AG08396 (cell line): Measurements from ENCODE around the gene FAM151B.
A peak's percentile ranks its signal among the peaks of the same experiment; 100 is the strongest.
"Not testable (repeated sequence)": the region's sequence is repeated elsewhere in the genome, so short reads cannot be mapped to it uniquely, and the experiment has no call there.

Experiments
- DNase-seq: peaks from one replicate; pipeline ENCODE4 v3.0.0; 2012; ENCODE audit warnings: low spot score, mixed read lengths

Gene FAM151B

DNA sequence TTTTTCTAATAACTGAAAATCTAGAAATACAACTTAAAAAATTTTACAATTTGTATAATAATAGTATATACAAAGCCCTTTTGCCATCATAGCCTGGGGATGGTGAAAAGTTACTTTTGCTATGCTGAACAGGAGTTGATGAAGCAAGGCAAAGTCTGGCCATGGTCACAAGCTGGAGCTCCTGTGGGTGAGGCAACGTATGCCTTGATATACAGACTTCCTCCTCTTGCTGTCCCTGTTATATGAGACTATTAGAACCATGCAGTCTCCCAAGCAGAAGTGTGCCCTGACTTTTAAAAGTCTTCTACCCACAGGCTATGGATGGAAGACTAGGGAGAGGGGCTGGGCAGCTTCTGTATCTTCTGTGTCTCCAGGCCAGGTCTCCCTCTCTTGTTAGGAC, 15.7 kb downstream of the FAM151B start:
- DNase-seq, result no peak

DNA sequence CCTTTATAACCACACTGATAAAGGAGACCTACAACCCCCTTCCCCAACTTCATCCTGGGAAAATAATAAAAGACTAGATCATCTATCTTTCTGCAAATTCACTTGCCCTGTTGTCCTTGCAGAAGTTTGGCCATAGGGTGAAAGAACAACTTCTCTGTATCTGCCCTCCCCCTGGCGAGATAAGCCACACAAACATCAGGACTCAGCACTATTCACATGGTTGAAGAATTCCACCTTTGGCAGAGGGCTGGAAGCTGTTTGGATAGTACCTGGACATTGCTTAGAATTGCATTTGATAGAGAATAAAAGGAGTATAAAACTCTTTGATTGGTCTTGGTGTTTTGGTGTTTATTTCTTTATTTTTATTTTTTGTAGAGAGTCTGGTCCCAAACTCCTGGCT, 16.9 kb downstream of the FAM151B start:
- no peak for DNase-seq

DNA sequence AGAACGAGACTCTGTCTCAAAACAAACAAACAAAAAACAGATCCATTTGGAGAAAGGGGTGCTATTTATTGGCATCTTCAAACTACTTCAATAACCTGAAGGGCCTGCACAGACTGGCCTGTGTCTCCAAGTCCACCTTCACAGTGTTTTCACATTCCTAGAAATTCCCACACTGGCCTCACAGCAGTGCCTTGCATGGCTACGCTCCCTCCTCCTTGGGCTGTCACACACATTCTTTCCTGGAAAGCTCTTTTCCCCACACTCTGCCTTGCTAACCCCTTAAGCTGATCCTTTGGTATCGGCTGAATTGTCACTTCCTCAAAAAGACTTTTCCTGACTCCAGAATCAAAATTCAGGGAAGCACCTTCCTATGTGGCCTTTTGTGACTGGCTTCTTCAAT, 19.8 kb downstream of the FAM151B start:
- DNase-seq, result no peak

DNA sequence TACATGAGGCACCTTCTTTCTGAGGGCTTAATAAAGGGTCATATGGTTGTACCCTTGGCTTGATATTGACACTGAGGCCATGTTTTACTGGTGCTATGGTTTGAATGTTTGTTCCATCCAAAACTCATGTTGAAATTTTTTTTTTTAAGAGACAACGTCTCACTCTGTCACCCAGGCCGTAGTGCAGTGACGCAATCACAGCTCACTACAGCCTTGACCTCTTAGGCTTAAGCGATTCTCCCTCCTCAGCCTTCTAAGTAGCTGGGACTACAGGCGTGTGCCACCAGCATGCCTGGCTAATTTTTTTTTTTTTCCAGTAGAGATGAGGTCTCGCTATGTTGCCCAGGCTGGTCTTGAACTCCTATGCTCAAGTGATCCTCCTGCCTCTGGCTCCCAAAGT, 20.9 kb downstream of the FAM151B start:
- DNase-seq, result no peak

DNA sequence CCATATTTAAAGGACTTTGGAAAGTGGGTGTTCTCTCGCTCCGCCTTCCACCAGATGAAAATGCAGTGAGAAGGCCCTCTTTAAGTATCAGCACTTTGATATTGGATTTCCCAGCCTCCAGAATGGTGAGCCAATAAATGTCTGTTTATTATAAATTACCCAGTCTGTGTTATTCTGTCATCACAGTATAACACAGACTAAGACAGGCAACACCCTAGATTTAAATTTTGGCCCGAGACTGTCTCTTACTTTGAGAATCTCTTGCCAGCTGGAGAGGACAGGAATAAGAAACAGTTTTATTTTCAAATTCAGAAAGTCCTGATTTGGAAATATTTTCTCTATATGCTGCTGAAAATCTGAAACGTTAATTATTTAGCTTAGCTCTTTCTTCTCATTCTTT, 21.5 kb downstream of the FAM151B start:
- DNase-seq, result no peak

DNA sequence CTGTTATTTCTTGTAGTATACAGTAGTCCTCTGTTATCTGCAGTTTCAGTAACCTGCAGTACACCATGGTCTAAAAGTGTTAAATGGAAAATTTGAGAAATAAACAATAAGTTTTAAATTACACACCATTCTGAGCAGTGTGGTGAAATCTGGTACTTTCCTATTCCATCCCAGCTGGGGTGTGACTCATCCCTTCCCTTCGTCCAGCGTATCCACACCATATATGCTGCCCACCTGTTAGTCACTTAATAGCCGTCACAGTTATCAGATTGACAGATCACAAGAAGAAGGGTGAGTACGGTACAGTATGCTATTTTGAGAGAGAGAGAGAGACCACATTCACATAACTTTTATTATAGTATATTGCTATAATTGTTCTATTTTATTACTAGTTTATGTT, 28.9 kb downstream of the FAM151B start:
- DNase-seq, result no peak

DNA sequence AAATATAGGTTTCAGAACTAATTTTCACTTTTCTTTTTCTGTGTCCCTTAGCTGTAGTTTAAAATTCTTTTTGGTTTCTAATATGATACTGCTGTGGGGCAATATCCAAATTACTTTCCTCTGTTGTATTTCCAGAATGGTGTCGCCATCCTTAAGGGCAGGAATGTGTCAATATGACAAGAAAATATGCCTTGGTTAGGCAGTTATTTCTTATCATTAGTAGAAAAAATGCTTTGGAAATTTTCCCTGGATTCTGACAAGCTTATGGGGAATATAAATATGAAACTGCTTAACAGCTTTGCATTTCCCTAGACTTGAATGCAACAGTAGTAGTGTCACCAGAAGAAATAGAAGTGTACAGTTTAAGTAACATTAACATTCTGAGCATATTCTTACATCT, 52.8 kb downstream of the FAM151B start:
- no peak for DNase-seq

DNA sequence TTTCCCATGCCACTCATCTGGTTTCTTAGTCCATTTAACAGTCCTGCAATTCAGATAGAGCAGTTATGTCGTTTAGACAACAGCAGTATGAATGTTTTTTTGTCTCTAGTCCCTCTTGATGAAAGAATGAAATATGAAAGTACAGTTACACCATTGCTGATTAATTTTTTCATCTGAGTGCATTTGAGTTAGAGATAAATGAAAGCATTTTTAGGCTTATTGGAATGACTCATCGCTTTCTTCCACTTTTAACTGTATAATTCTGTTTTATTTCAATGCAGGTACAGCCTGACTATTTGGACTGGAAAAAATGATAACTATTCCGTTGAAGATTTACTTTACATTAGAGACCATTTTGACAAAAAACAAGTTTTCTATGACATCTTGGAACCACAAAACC, 53.5 kb downstream of the FAM151B start:
- no peak for DNase-seq

DNA sequence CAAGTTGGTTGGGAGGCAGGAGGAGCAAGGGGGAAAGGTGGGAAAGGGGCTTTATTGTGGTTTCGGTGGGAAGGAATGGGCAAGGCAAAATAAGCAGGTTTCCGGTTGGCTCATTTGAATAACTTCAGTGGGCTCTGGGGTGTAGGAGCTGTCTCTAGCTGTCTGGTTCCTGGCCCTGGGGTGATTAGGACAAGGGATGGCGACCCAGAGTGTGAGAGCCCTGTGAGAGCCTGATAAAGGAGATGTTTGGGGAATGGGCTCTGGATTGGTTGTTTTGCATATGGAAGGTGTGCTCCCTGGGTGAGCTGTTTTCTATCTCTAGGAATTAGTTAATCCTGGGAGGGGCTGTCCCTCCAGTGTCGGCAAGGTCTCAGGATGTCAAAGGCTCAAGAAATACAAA, 66.7 kb downstream of the FAM151B start:
- DNase-seq, result no peak

DNA sequence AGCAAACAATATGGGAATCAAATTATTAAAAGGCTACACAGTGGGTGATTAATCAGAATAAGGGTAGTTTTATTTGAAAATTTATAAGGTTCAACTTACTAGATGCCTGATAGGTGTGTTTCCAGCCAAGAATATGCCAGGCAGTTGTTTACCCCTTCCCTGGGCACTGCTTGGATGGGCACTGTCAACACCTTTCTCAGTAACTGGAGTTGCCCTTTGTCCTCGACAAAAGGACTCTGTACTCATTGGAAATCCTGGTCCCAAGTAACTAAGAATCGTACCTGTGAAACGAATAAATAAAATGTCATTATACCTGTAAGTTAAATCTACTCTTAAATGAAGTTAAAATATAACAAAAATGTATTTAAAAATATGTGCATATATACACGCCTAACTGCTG, 67.2 kb downstream of the FAM151B start:
- no peak for DNase-seq

DNA sequence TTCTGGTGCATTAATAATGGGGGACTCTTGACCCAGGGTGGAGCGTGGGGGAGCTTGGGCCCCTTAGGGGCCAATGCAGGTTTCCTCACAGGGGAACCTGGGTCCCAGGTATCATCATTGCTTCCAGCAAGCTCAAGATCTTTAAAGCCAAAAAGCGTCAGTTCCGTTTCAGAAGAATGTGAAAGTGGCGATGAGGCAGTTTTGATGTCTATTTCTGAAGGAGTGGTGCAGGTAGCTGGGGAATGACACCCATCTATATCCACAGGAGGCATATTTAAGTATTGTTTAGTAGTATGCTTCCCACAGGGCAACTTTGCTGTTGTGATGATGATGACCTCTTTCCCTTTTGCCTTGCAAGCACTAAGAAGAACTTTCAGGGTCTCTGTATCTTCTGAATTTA, 71.3 kb downstream of the FAM151B start:
- no peak for DNase-seq

DNA sequence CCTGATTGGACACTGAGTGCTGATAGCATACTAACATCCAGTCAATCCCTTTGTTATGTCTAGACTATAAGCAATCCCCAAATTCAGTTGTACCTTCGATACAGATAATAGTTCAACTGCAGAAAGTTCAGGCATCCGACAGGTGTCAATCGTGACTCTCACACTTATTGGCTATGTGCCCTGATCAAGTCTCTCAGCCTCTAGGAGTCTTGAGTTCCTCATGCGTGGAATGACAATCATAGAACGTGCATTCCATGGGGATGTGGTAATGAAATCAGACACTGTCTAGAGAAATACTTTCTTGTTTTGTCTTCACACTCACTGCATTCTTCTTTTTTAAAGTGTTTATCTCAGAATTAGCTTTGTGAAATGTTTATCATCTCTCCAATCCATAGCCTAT, 77.4 kb downstream of the FAM151B start:
- no peak for DNase-seq

DNA sequence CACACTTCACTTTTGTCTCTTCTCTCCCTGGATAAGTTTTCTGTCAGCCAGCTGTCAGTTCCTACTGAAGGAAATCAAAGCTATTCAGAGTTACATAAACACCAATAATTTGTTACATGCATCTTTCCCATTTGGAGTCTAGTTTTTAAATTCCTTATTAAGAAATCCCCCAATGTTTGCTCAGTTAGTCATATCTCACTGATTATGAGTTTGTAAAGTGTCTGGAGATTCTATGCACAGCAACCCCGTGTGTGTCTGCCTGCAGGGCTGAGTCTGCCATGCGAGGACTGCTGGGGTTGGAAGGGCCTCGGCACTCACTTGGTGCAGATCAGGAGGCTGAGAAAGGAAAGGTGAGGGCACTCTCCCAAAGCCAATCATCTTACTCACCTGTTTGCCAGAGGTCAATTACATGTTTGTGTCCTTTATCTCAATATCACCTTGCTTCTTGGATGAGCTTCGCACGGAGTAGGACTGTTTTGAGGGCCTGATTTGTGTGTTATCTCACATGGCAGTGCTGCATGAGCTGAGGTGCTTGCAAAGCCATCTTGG, 78.9 kb downstream of the FAM151B start:
- DNase-seq, result no peak

DNA sequence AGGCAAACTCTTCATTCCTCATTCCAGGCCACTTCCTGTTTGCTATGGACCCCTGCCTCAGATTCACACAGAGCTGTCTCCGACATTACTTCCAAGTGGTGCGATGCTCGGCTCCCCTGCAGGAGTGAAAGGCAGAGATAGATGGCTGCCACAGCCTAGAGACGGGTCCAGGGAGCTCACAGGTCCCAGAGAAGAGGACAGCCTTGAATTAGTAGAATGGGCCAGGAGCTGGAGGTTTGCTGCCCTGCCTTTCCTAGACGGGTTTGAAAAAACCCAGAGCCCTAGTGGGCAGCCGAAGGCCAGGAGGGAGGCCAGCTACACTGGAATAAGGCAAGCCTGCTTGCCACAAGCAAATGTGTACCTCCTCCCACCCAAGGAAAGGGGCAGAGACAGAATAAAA, 80.4 kb downstream of the FAM151B start:
- no peak for DNase-seq

DNA sequence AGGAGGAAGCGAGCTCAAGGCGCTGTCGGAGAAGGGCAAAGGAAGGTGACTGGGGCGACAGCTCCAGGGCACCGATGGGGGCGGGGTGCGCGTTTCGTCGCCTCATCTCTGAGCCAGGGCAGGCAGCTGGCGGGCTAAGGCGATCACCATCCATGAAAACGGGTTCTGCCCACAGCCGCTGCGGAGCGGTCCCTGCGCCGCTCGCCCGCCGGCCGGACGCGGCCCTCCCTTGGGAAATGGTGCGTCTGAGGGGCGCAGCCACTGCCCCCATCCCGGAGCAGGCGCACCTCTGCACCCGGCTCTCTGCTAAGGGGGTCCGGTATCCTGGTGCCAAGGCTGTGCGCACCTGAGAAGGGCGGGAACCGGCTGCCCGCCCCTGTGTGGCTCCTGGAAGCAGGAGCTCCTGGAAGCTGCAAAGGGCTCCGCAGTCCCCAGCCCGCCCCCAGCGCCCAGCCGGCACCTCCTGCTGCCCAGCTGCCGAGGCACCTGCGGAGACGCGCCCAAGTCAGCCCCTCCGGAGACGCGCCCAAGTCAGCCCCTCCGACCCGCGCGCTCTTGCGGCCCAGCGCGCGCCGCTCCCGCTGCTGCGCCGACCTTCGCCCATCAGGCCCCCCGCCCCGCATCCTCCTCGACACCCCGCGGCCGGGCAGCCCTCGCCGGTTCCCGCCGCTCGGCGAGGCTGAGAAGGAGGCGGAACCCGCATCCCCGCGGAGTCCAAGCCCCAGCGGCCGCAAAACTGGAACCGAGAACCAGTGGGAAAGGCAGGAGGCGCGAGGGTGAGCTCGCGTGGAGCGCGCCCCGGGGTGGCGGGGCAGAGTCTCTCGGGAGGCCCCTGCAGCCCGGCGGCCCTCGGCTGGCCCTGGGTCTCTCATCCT, 81.4 kb downstream of the FAM151B start:
- no peak for DNase-seq

DNA sequence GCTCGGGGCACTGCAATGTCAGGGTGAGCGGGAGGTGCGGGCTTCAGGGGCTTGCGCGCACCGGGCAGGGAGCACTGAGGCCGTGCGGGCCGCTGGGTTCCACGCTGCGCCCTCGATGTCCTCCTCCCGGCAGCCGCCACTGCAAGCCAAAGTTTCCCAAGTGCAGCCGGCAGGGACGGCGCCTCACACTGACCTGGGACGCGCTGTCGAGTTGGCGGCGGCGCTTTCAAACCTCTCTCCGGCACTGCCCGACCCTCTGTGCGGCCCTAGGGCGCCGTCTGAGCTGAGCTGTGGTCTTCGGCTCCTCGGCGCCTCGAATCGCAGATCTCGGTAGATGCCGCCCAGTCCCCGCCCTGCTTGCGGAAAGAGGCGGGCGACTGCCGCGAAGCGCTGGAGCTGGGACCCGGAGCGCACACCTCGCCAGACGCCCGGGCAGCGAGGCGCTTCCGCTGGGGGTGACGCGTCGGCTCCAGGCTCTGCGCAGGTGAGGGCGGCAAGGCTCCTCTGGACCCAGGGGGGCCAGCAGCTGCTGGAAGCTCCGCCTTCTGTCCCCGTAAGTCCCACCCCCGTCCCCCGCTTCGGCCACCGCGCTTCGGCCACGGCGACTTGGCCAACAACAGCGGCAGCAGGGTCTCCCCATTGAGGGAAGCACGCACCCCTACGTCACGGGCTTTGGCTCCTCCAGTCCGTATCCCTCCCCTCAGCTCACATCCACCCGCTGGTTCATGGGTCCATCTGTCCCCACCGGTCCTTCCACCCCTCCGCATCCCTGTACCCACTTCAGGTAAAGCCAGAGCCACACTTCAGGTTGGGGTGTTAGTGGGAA, 82.3 kb downstream of the FAM151B start, which contains the start of gene ANKRD34B:
ANKRD34B (minus strand) TSS at position 320 of the 826 bp plus-strand sequence. CDS start 10,261 bp downstream, outside the sequence.
- DNase-seq, result peak; percentile 20

DNA sequence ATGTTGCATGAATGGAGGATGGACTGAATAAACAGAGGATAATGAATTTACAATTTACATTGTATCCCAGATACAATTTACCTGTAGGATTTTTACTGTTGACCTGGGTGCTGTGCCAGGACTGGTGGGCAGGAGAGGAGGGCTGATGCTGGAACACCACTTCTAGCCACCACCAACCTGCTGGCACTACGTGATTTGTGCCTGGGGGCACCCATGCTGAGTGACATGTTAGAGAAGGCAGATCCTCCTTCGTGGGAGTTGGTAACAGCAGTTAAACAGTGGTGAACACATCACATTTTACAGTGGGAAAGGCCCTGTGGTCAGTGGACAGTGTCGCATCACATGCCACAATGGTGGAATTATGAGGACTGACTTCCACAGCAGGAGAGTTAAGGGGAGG, 85.2 kb downstream of the FAM151B start:
- no peak for DNase-seq

DNA sequence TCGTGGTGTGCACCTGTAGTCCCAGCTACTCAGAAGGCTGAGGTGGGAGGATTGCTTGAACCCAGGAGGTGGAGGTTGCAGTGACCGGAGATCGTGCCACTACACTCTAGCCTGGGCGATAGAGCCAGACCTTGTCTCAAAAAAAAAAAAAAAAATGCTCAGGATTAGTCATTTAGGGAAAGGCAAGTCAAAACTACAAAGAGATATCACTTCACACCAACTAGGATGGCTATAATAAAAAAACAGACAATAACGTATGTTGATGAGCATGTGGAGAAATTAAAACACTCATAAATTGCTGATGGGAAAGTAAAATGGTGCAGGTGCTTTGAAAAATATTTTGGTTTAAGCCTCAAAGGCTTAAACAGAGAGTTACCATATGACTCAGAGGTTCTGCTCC, 88.5 kb downstream of the FAM151B start:
- no peak for DNase-seq

DNA sequence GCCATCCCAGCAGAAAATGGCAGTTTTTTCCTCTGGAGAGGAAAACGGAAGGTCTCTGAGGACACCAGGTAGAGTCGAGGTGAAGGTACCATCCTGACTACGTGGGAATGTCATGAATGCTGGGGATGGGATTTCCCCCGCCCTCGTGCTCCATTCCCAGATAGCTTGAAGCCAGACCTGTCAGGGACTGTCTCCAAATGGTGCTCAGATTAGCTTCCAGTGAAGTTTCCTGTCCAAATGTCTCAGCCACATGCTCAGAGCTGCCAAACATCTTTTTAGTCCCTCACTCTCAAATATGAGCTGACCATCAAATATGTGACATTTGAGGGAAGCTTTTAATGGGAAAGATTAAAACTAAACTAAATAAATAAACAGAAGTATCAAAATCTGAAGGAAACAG, 89.8 kb downstream of the FAM151B start:
- DNase-seq, result no peak

DNA sequence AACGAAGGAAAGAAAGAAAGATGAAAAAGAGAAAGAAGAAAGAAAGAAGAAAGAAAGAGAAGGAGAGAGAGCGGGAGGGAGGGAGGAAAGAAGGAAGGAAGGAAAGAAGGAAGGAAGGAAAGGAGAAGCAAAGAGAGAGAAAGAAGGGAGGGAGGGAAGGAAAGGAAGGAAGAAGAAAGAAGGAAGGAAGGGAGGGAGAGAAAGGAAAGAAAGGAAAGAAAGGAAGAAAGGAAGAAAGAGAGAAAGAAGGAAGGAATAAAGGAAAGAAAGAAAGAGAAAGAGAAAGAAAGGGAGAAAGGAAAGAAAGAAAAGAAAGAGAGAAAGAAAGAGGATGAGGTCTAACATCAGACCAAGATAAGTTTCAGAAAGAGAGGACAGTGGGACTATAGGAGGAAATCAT, 91.2 kb downstream of the FAM151B start:
- no peak for DNase-seq

DNA sequence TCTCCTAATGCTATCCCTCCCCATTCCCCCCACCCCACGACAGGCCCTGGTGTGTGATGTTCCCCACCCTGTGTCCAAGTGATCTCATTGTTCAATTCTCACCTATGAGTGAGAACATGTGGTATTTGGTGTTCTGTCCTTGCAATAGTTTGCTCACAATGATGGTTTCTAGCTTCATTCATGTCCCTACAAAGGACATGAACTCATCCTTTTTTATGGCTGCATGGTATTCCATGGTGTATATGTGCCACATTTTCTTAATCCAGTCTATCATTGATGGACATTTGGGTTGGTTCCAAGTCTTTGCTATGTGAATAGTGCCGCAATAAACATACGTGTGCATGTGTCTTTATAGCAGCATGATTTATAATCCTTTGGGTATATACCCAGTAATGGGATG, 92.4 kb downstream of the FAM151B start:
- DNase-seq, result not testable (repeated sequence)

DNA sequence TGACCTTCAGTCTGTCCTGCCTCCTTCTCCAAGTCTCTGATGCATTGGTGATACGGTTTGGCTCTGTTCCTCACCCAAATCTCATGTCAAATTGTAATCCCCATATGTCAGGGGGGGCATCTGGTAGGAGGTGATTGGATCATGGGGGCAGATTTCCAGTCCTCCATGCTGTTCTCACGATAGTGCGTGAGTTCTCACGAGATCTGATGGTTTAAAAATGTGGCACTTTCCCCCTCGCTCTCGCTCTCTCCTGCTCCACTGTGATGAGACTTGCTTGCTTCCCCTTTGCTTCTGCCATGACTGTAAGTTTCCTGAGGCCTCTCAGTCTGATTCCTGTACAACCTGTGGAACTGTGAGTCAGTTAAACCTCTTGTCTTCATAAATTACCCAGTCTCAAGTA, 96.9 kb downstream of the FAM151B start:
- DNase-seq, result no peak
